A172 (cell line): Measurements from ENCODE around the gene PPP1R12B. TPM values are rescaled to one million over a fixed set of nuclear protein-coding genes. Genes with fewer than 3 reads are reported as not detected.
"Not testable (repeated sequence)": the region's sequence is repeated elsewhere in the genome, so short reads cannot be mapped to it uniquely, and the experiment has no call there.

Source experiments
- DNase-seq: peaks from one replicate; pipeline ENCODE4 v3.0.0-alpha.2; 2015; ENCODE audit warnings: low spot score
- total RNA-seq: library from RNA; depleted of rRNA; stranded (reverse); fragments of >200 nt; shearing (Covaris generic); gene quantifications from 2 replicates; pipeline ENCODE4 v1.2.3, GENCODE V29; 2014

The PPP1R12B gene
- total RNA-seq, 1 experiment from 2014 or later, result 15.6 TPM

GRCh38 chr1:202452508-202452907 is 104.0 kb downstream of the PPP1R12B start:
- DNase-seq, result no peak

GRCh38 chr1:202456372-202457169 is 108.1 kb downstream of the PPP1R12B start:
- peak; percentile 65 for DNase-seq

- not testable (repeated sequence) for DNase-seq
Observed at GRCh38 chr1:202458651-202459050, 110.2 kb downstream of the PPP1R12B start.

GRCh38 chr1:202459470-202460142 is 111.1 kb downstream of the PPP1R12B start:
- DNase-seq, result not testable (repeated sequence)

GRCh38 chr1:202460143-202460495 is 111.6 kb downstream of the PPP1R12B start:
- peak; percentile 43 for DNase-seq

GRCh38 chr1:202462342-202463076 is 114.0 kb downstream of the PPP1R12B start:
- no peak for DNase-seq

GRCh38 chr1:202464153-202464742 is 115.7 kb downstream of the PPP1R12B start:
- DNase-seq, result not testable (repeated sequence)

GRCh38 chr1:202465644-202466270 is 117.3 kb downstream of the PPP1R12B start:
- not testable (repeated sequence) for DNase-seq

GRCh38 chr1:202466339-202466738 is 117.8 kb downstream of the PPP1R12B start:
- not testable (repeated sequence) for DNase-seq

GRCh38 chr1:202467381-202467780 is 118.9 kb downstream of the PPP1R12B start:
- not testable (repeated sequence) for DNase-seq

GRCh38 chr1:202468695-202469094 is 120.2 kb downstream of the PPP1R12B start:
- DNase-seq, result not testable (repeated sequence)

GRCh38 chr1:202469123-202469522 is 120.6 kb downstream of the PPP1R12B start:
- not testable (repeated sequence) for DNase-seq

- DNase-seq, result no peak
Observed at GRCh38 chr1:202471246-202471645, 122.7 kb downstream of the PPP1R12B start.

- DNase-seq, result not testable (repeated sequence)
Observed at GRCh38 chr1:202472347-202473124, 124.0 kb downstream of the PPP1R12B start.

GRCh38 chr1:202473266-202474045 is 125.0 kb downstream of the PPP1R12B start:
- not testable (repeated sequence) for DNase-seq

- DNase-seq, result not testable (repeated sequence)
Observed at GRCh38 chr1:202479661-202480060, 131.2 kb downstream of the PPP1R12B start.

GRCh38 chr1:202480640-202481039 is 132.1 kb downstream of the PPP1R12B start:
- DNase-seq, result not testable (repeated sequence)

GRCh38 chr1:202483362-202483761 is 134.9 kb downstream of the PPP1R12B start:
- peak; percentile 63 for DNase-seq

- DNase-seq, result not testable (repeated sequence)
Observed at GRCh38 chr1:202484032-202484431, 135.5 kb downstream of the PPP1R12B start.

GRCh38 chr1:202484820-202485219 is 136.3 kb downstream of the PPP1R12B start:
- DNase-seq, result not testable (repeated sequence)
